Gastrocnemius medialis (tissue), 4 donors: ENCODE results near the gene GABRB1.

Experiments used
- CTCF ChIP-seq, 5 experiments: fragments of 450-650 bp in 3 of 5; fragments of 200-600 bp in 2 of 5; sonication (generic) in 2 of 5; IDR thresholded peaks in 4 of 5; conservative IDR thresholded peaks in 1 of 5; 1 replicate in 4 of 5; 2 replicates in 1 of 5; pipeline ENCODE4 v1.5.1; 2016 to 2019; ENCODE audit warnings: antibody characterized with exemption in 5 of 5, mild to moderate bottlenecking in 3 of 5, moderate library complexity in 3 of 5
- POLR2A ChIP-seq, 2 donors: fragments of 450-650 bp; IDR thresholded peaks; one replicate each; pipeline ENCODE4 v1.6.1; 2017; ENCODE audit warnings: antibody characterized with exemption in 2 of 2, mild to moderate bottlenecking in 2 of 2, moderate library complexity in 2 of 2

- TF ChIP-seq CTCF (IDR thresholded peaks at IDR 0.05 in 4 of 5, conservative IDR thresholded peaks at IDR 0.05 in 1 of 5), result no peak
- TF ChIP-seq POLR2A (IDR thresholded peaks at IDR 0.05), result no peak
Observed at GRCh38 chr4:47309165-47309564, 277.8 kb downstream of the GABRB1 start.
